ENCODE results near the gene EPHB2.

DNA sequence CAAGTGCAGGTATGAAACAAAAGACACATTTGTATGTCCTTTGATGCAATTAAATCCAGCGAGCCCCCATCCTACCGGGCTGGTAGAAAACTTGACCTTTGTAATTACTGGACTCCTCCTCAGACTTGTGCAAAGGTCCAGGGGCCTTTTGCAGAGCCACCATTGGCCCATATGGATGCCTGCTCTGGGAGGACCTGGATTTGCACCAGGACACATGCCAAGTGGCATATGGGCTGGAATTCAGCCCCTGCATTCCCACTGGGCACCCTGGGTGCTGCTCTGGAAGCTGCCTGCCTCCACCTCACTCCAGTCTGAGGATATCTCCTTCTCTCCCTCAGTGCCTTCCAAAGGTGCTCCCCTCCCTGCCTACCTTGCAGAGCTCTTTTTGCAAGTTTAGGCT is 226.0 kb downstream of the EPHB2 start:
- TF ChIP-seq, protein P1, sequence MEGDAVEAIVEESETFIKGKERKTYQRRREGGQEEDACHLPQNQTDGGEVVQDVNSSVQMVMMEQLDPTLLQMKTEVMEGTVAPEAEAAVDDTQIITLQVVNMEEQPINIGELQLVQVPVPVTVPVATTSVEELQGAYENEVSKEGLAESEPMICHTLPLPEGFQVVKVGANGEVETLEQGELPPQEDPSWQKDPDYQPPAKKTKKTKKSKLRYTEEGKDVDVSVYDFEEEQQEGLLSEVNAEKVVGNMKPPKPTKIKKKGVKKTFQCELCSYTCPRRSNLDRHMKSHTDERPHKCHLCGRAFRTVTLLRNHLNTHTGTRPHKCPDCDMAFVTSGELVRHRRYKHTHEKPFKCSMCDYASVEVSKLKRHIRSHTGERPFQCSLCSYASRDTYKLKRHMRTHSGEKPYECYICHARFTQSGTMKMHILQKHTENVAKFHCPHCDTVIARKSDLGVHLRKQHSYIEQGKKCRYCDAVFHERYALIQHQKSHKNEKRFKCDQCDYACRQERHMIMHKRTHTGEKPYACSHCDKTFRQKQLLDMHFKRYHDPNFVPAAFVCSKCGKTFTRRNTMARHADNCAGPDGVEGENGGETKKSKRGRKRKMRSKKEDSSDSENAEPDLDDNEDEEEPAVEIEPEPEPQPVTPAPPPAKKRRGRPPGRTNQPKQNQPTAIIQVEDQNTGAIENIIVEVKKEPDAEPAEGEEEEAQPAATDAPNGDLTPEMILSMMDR (IDR thresholded peaks at IDR 0.05): no peak
- TF ChIP-seq ESRRA (CRISPR knock-in tag; IDR thresholded peaks at IDR 0.05; ENCODE audit: borderline replicate concordance) (no peak), TP53 (CRISPR knock-in tag; IDR thresholded peaks at IDR 0.05) (no peak), ATF6 (CRISPR knock-in tag; IDR thresholded peaks at IDR 0.05) (no peak), MAX (CRISPR knock-in tag; IDR thresholded peaks at IDR 0.05) (no peak), TEAD4 (CRISPR knock-in tag; IDR thresholded peaks at IDR 0.05) (no peak), NR3C1 (CRISPR knock-in tag; conservative IDR thresholded peaks at IDR 0.05; ENCODE audit: low read depth) (no peak), ZNF121 (CRISPR knock-in tag; IDR thresholded peaks at IDR 0.05) (no peak), ZSCAN18 (CRISPR knock-in tag; IDR thresholded peaks at IDR 0.05) (no peak), KAT7 (CRISPR knock-in tag; IDR thresholded peaks at IDR 0.05; ENCODE audit: borderline replicate concordance) (no peak)
- TF ChIP-seq, protein P2, sequence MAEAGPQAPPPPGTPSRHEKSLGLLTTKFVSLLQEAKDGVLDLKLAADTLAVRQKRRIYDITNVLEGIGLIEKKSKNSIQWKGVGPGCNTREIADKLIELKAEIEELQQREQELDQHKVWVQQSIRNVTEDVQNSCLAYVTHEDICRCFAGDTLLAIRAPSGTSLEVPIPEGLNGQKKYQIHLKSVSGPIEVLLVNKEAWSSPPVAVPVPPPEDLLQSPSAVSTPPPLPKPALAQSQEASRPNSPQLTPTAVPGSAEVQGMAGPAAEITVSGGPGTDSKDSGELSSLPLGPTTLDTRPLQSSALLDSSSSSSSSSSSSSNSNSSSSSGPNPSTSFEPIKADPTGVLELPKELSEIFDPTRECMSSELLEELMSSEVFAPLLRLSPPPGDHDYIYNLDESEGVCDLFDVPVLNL (CRISPR knock-in tag; IDR thresholded peaks at IDR 0.05; ENCODE audit: borderline replicate concordance, low read depth): no peak
